MM.1S (cell line): ENCODE data around the gene FARP1.

Experiments
- CTCF ChIP-seq: fragments of 300-600 bp; sonication (generic); IDR thresholded peaks from 2 replicates; pipeline ENCODE4 v1.5.1; 2016; ENCODE audit warnings: antibody characterized with exemption, low read length, mixed read lengths
- EZH2 ChIP-seq: fragments of 300-600 bp; sonication (generic); optimal IDR thresholded peaks from 2 replicates; pipeline ENCODE3; 2017; ENCODE audit warnings: low read depth, mild to moderate bottlenecking, antibody characterized with exemption, low read length, mixed read lengths

- no peak for TF ChIP-seq CTCF
- TF ChIP-seq EZH2, result no peak
Observed at GRCh38 chr13:98419786-98420553, 277.1 kb downstream of the FARP1 start.
